Endothelial cell (in vitro differentiated cells): Measurements from ENCODE around the gene RDH12. TPM values are rescaled to one million over a fixed set of nuclear protein-coding genes. Genes with fewer than 3 reads are reported as not detected.

Experiments
- DNase-seq: peaks from one replicate; pipeline ENCODE4 v3.0.0; 2021; ENCODE audit warnings: low spot score
- H3K27ac Mint-ChIP-seq: one replicate; pipeline ENCODE4 v1.8.0; 2021; ENCODE audit warnings: mixed read lengths, inconsistent platforms; ENCODE audit not compliant: unreplicated experiment
- H3K27me3 Mint-ChIP-seq: one replicate; pipeline ENCODE4 v1.8.0; 2021; ENCODE audit warnings: mild to moderate bottlenecking, moderate library complexity, mixed read lengths, inconsistent platforms; ENCODE audit not compliant: unreplicated experiment
- H3K36me3 Mint-ChIP-seq: one replicate; pipeline ENCODE4 v1.8.0; 2021; ENCODE audit warnings: mild to moderate bottlenecking, low read depth, mixed read lengths, inconsistent platforms; ENCODE audit not compliant: unreplicated experiment
- H3K4me1 Mint-ChIP-seq: one replicate; pipeline ENCODE4 v1.8.0; 2021; ENCODE audit warnings: mild to moderate bottlenecking, mixed read lengths, inconsistent platforms; ENCODE audit not compliant: unreplicated experiment
- H3K4me3 Mint-ChIP-seq: one replicate; pipeline ENCODE4 v1.8.0; 2021; ENCODE audit warnings: mild to moderate bottlenecking, mixed read lengths, inconsistent platforms; ENCODE audit not compliant: unreplicated experiment
- H3K9me3 Mint-ChIP-seq: one replicate; pipeline ENCODE4 v1.8.0; 2021; ENCODE audit warnings: mixed read lengths, inconsistent platforms; ENCODE audit not compliant: unreplicated experiment
- total RNA-seq: library from RNA; stranded (reverse); fragmentation: NEBNext Ultra II Directional; extraction: Animal tissue kit (Norgen Biotek cat#: 25700); gene quantifications from one replicate; pipeline ENCODE4 v1.2.1, GENCODE V29; 2021; ENCODE audit not compliant: unreplicated experiment
- TF ChIP-seq, protein P1 (sequence below): fragments of 200-600 bp; sonication (generic); IDR thresholded peaks from one replicate; pipeline ENCODE4 v1.5.0; 2021; ENCODE audit warnings: antibody characterized with exemption; ENCODE audit not compliant: unreplicated experiment

The RDH12 gene
- total RNA-seq, 1 donor from 2014 or later = 0.44 TPM

GRCh38 chr14:67666750-67667449, 34.8 kb upstream of the RDH12 start:
- peaks cover 7% of the 10 kb centered on the region for H3K36me3 Mint-ChIP-seq
- peak; percentile 28 for DNase-seq
- no peaks in the 10 kb centered on the region for H3K4me1 Mint-ChIP-seq
- peak overlapping the region; percentile 84 for H3K27ac Mint-ChIP-seq
- no peak overlapping the region for H3K4me3 Mint-ChIP-seq
- no peaks in the 10 kb centered on the region for H3K27me3 Mint-ChIP-seq
- no peaks in the 10 kb centered on the region for H3K9me3 Mint-ChIP-seq
- TF ChIP-seq, protein P1, sequence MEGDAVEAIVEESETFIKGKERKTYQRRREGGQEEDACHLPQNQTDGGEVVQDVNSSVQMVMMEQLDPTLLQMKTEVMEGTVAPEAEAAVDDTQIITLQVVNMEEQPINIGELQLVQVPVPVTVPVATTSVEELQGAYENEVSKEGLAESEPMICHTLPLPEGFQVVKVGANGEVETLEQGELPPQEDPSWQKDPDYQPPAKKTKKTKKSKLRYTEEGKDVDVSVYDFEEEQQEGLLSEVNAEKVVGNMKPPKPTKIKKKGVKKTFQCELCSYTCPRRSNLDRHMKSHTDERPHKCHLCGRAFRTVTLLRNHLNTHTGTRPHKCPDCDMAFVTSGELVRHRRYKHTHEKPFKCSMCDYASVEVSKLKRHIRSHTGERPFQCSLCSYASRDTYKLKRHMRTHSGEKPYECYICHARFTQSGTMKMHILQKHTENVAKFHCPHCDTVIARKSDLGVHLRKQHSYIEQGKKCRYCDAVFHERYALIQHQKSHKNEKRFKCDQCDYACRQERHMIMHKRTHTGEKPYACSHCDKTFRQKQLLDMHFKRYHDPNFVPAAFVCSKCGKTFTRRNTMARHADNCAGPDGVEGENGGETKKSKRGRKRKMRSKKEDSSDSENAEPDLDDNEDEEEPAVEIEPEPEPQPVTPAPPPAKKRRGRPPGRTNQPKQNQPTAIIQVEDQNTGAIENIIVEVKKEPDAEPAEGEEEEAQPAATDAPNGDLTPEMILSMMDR = peak; percentile 46

GRCh38 chr14:67668559-67668958, 33.1 kb upstream of the RDH12 start:
- Mint-ChIP-seq H3K4me3 (no peak overlapping the region), H3K4me1 (peaks cover 8% of the 10 kb centered on the region), H3K27ac (no peak overlapping the region), H3K9me3 (no peaks in the 10 kb centered on the region), H3K36me3 (peaks cover 4% of the 10 kb centered on the region), H3K27me3 (no peaks in the 10 kb centered on the region)
- TF ChIP-seq, protein P1 = no peak
- no peak for DNase-seq

DNA sequence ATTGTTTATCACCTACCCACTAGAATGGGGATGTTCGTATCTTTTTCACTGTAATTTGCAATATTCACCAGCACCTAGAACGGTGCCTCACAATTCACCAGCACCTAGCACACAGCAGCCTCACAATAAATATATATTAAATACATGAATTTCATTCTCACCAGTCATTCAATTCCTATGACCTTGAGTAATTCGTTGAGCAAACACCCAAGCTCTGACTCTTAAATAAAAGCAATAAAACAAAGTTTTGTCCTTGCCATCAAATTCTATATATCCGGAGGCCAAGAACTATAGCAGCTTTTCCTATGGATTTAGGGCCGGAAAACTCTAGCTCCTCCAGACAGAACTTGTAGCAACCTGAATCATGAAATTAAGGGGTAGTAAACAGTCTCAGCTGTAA, 28.2 kb upstream of the RDH12 start:
- Mint-ChIP-seq H3K4me3 (peak overlapping the region; percentile 91), H3K9me3 (no peaks in the 10 kb centered on the region), H3K36me3 (peaks cover 6% of the 10 kb centered on the region), H3K4me1 (peaks cover 17% of the 10 kb centered on the region), H3K27me3 (no peaks in the 10 kb centered on the region), H3K27ac (no peak overlapping the region)
- no peak for DNase-seq
- TF ChIP-seq, protein P1 = no peak

GRCh38 chr14:67674139-67674479, 27.6 kb upstream of the RDH12 start:
- peaks cover 6% of the 10 kb centered on the region for H3K36me3 Mint-ChIP-seq
- H3K9me3 Mint-ChIP-seq = no peaks in the 10 kb centered on the region
- H3K4me3 Mint-ChIP-seq = peak overlapping the region; percentile 91
- H3K27me3 Mint-ChIP-seq = no peaks in the 10 kb centered on the region
- TF ChIP-seq, protein P1 = no peak
- peak overlapping the region; percentile 77 for H3K27ac Mint-ChIP-seq
- H3K4me1 Mint-ChIP-seq = peaks cover 17% of the 10 kb centered on the region
- peak; percentile 77 for DNase-seq

GRCh38 chr14:67674480-67675218, 27.0 kb upstream of the RDH12 start, which contains the start of gene VTI1B:
TSS of gene VTI1B (minus strand) at chr14:67674632. CDS start at chr14:67674489, 143 bp downstream.
- no peaks in the 10 kb centered on the region for H3K9me3 Mint-ChIP-seq
- H3K27me3 Mint-ChIP-seq = no peaks in the 10 kb centered on the region
- H3K36me3 Mint-ChIP-seq = peaks cover 6% of the 10 kb centered on the region
- H3K4me1 Mint-ChIP-seq = peaks cover 17% of the 10 kb centered on the region
- peak within 1 kb of the TSS; percentile 88 for H3K27ac Mint-ChIP-seq
- TF ChIP-seq, protein P1 = no peak
- DNase-seq = peak; percentile 82
- H3K4me3 Mint-ChIP-seq = peak within 1 kb of the TSS; percentile 96
